Lung (tissue), 12 donors: ENCODE data around the gene PRKG1. TPM values are rescaled to one million over a fixed set of nuclear protein-coding genes. Genes with fewer than 3 reads are reported as not detected.
A peak's percentile ranks its signal among the peaks of the same experiment; 100 is the strongest.

Experiments
- ATAC-seq: fragments of 200-7000 bp; cut with Tn5 transposase; one replicate; pipeline ENCODE4 v1.9.1; 2020; ENCODE audit warnings: moderate number of reproducible peaks; ENCODE audit not compliant: insufficient read depth, low FRiP score
- DNase-seq, 3 donors: peaks; one replicate each; pipeline ENCODE4 v3.0.0-alpha.2; 2013 to 2017
- H3K27ac ChIP-seq, 2 donors: one replicate each; pipeline ENCODE4 v1.5.1; 2013; ENCODE audit warnings: mild to moderate bottlenecking in 2 of 2, moderate library complexity in 2 of 2, control low read depth in 1 of 2, inconsistent platforms in 1 of 2, low read depth in 1 of 2, low read length in 1 of 2
- H3K27me3 ChIP-seq, 3 donors: one replicate each; pipeline ENCODE4 v1.5.1; 2013; ENCODE audit warnings: low read length in 2 of 3; ENCODE audit not compliant: control insufficient read depth in 3 of 3, insufficient read depth in 3 of 3
- H3K36me3 ChIP-seq, 4 donors: one replicate each; pipeline ENCODE4 v1.5.1; 2013; ENCODE audit warnings: low read length in 4 of 4, mild to moderate bottlenecking in 1 of 4, moderate library complexity in 1 of 4; ENCODE audit not compliant: control insufficient read depth in 4 of 4, insufficient read depth in 4 of 4
- H3K4me1 ChIP-seq, 5 donors: one replicate each; pipeline ENCODE4 v1.5.1; 2013; ENCODE audit warnings: low read length in 5 of 5, mild to moderate bottlenecking in 2 of 5, moderate library complexity in 1 of 5; ENCODE audit not compliant: control insufficient read depth in 5 of 5, insufficient read depth in 5 of 5
- H3K4me3 ChIP-seq: one replicate; pipeline ENCODE4 v1.5.1; 2013; ENCODE audit warnings: mild to moderate bottlenecking, control low read depth, moderate library complexity
- H3K9ac ChIP-seq, 2 donors: one replicate each; pipeline ENCODE4 v1.5.1; 2013; ENCODE audit warnings: low read length in 2 of 2, control low read depth in 1 of 2; ENCODE audit not compliant: insufficient read depth in 1 of 2
- H3K9me3 ChIP-seq, 4 donors: one replicate each; pipeline ENCODE4 v1.5.1; 2013; ENCODE audit warnings: low read length in 3 of 4, mild to moderate bottlenecking in 1 of 4, moderate library complexity in 1 of 4; ENCODE audit not compliant: control insufficient read depth in 4 of 4, insufficient read depth in 3 of 4
- WGBS, 2 donors: extraction: QIAGEN DNeasy Blood & Tissue Kit; methylation state at CpG; one replicate each; pipeline ENCODE4 v1.1.7; 2013; 5-methylcytosine and 5-hydroxymethylcytosine counted together
- polyA plus RNA-seq, 2 donors: library from polyadenylated mRNA; stranded (reverse); fragments of 200-250 nt; gene quantifications; one replicate each; pipeline ENCODE4 v1.2.1, GENCODE V29; 2013
- total RNA-seq, 2 donors: library from RNA; depleted of rRNA in 1 of 2; stranded (reverse); fragments of >200 nt in 1 of 2; gene quantifications; one replicate each; pipeline ENCODE4 v1.2.1, GENCODE V29; 2014 to 2021
- TF ChIP-seq, protein P1 (sequence below): IDR thresholded peaks from 2 replicates; pipeline ENCODE4 v1.5.1; 2012; ENCODE audit warnings: mild to moderate bottlenecking; ENCODE audit errors: control extremely low read depth, extremely low read depth
- donor health status: control.
- donor health status: control.
- donor health status: Bipolar disorder and iron deficiency.
- donor health status: healthy.
- donor health status: DM: yes; HTN: yes; CAD: no.

Gene PRKG1
- total and polyA plus RNA-seq, 4 donors, result 2.1 to 50.8 (median 15.1) TPM

DNA sequence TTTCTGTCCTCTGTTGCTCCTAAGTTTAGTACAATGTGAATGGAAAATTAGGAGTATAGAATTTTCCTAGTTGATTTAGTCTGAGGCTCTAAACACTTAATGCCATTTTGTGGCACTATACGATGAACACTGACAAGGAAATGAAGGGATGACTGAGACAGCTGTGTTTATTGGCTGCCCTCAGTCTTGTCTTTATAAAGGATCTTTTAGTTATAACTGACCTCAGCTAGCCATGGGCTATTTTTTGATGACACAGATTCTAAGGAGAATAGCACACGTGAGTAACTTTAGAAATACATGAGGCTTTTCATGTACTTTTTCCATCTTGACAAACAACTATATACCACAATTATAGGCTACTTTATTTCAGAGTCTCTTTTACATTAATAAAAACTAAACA is 113.7 kb downstream of the PRKG1 start:
- no peak for ATAC-seq
- no peak for DNase-seq
- H3K27ac ChIP-seq, result no peak overlapping the region
- H3K9ac ChIP-seq, result no peak overlapping the region
- no peak overlapping the region for H3K4me3 ChIP-seq
- H3K36me3 ChIP-seq, result no peaks in the 10 kb centered on the region
- H3K9me3 ChIP-seq, result no peaks in the 10 kb centered on the region
- H3K4me1 ChIP-seq, result peaks cover 0 to 6% (median 0%) of the 10 kb centered on the region in 5 donors
- no peaks in the 10 kb centered on the region for H3K27me3 ChIP-seq
- TF ChIP-seq, protein P1, sequence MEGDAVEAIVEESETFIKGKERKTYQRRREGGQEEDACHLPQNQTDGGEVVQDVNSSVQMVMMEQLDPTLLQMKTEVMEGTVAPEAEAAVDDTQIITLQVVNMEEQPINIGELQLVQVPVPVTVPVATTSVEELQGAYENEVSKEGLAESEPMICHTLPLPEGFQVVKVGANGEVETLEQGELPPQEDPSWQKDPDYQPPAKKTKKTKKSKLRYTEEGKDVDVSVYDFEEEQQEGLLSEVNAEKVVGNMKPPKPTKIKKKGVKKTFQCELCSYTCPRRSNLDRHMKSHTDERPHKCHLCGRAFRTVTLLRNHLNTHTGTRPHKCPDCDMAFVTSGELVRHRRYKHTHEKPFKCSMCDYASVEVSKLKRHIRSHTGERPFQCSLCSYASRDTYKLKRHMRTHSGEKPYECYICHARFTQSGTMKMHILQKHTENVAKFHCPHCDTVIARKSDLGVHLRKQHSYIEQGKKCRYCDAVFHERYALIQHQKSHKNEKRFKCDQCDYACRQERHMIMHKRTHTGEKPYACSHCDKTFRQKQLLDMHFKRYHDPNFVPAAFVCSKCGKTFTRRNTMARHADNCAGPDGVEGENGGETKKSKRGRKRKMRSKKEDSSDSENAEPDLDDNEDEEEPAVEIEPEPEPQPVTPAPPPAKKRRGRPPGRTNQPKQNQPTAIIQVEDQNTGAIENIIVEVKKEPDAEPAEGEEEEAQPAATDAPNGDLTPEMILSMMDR, result no peak
- 74 to 75% methylated on average over 2 of the region's 2 CpGs for WGBS, 2 donors

DNA sequence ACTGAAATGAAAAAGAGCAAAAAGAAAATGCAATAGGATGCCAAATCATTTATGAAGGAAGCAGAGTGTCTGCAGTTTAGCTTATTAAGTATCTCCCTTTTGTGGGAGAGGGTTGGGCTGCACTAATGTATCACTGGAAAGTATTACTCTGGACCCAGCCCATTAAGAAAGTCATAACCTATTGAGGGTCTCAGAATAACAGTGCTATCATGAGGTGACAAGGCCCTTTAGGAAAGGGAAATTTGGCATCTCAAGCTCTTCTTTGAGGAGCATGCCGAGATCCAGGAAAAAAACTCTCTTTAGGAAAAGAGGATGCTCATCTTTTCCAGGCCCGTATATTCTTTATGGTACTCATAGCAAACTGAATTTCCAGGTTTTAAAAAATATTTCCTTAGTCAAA is 114.6 kb downstream of the PRKG1 start:
- 94 to 95% methylated on average over 2 of the region's 2 CpGs for WGBS, 2 donors
- no peaks in the 10 kb centered on the region for H3K36me3 ChIP-seq
- TF ChIP-seq, protein P1, result no peak
- no peak overlapping the region for H3K9ac ChIP-seq
- ATAC-seq (no peak), DNase-seq (no peak)
- H3K27ac ChIP-seq, result no peak overlapping the region
- H3K9me3 ChIP-seq, result no peaks in the 10 kb centered on the region
- H3K4me3 ChIP-seq, result no peak overlapping the region
- peaks cover 0 to 6% (median 0%) of the 10 kb centered on the region in 5 donors for H3K4me1 ChIP-seq
- H3K27me3 ChIP-seq, result no peaks in the 10 kb centered on the region

DNA sequence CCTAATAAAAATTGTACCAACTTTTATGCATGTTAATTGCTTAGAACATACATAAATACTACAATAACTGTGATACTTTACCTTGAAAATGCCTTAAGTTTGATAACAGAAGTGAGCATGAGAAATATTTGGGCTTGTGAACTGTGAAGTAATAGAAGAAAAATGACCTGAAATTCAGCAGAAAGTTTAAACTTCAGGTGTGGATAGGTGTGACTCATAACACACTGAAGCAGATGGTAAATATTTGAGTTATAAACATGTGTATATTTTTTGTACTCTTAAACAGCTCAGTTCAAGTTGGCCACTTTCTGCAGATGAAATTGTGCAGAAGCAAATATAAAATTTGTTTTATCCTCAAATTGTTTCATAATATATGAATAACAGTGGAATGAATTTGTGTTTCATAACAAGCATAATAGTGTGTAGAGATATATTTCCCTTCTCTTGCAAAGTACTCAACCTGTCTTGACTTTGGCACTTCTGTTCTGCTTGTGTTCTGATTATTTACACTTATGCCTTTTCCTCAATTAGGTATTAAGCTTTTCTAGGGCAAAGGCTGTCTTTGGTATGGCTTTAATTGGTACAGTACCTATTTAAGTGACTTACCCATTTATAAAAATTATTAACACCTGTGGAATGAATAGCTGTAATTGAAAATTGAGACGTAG is 122.4 kb downstream of the PRKG1 start:
- Histone ChIP-seq H3K36me3 (no peaks in the 10 kb centered on the region), H3K27ac (no peak overlapping the region), H3K4me3 (no peak overlapping the region), H3K9ac (no peak overlapping the region), H3K4me1 (peaks cover 0 to 1% (median 0%) of the 10 kb centered on the region in 5 donors), H3K9me3 (no peaks in the 10 kb centered on the region), H3K27me3 (no peaks in the 10 kb centered on the region)
- TF ChIP-seq, protein P1, result no peak
- ATAC-seq (peak; percentile 27), DNase-seq (no peak)
- 78 to 89% methylated on average over 1 of the region's 1 CpG for WGBS, 2 donors

DNA sequence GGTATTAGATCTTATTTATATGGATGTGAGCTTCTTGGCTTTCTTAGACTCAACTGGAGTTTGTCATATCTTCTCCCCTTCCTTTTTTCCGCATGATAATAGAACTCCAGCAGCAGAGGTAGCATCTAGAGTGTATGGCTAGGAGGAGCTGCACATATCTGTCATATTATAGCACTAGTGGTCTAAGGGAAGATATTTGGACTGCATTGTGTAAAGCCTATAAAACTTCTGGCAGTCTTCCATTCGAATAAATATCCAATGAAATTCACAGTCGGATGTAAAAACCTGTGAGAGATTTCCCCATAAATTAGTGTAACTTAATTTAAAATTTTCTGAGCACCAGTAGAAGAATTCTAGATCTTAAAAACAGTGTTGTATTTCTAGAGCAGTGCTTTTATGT is 123.9 kb downstream of the PRKG1 start:
- H3K4me1 ChIP-seq, result peaks cover 0 to 1% (median 0%) of the 10 kb centered on the region in 5 donors
- no peaks in the 10 kb centered on the region for H3K36me3 ChIP-seq
- ATAC-seq (no peak), DNase-seq (no peak)
- TF ChIP-seq, protein P1, result no peak
- H3K9me3 ChIP-seq, result no peaks in the 10 kb centered on the region
- WGBS, 2 donors, result 83 to 84% methylated on average over 3 of the region's 3 CpGs
- H3K4me3 ChIP-seq, result no peak overlapping the region
- H3K27me3 ChIP-seq, result no peaks in the 10 kb centered on the region
- H3K9ac ChIP-seq, result no peak overlapping the region
- no peak overlapping the region for H3K27ac ChIP-seq
